Lower leg skin (tissue), 3 donors: Measurements from ENCODE around the gene DLG5.

Source experiments
- CTCF ChIP-seq, 3 donors: fragments of 450-650 bp; IDR thresholded peaks; one replicate each; pipeline ENCODE4 v1.5.1; 2016; ENCODE audit warnings: antibody characterized with exemption in 3 of 3, mild to moderate bottlenecking in 3 of 3, moderate library complexity in 2 of 3
- POLR2A ChIP-seq, 2 donors: fragments of 450-650 bp; IDR thresholded peaks; one replicate each; pipeline ENCODE4 v1.6.1; 2016 to 2017; ENCODE audit warnings: antibody characterized with exemption in 2 of 2, mild to moderate bottlenecking in 1 of 2, moderate library complexity in 1 of 2

- TF ChIP-seq CTCF (IDR thresholded peaks at IDR 0.05), result no peak
- no peak for TF ChIP-seq POLR2A (IDR thresholded peaks at IDR 0.05)
Measured at GRCh38 chr10:77872151-77872946, 54.2 kb downstream of the DLG5 start.
